Lower leg skin (tissue), 3 donors: ENCODE data around the gene MYO18B.

Source experiments
- POLR2A ChIP-seq, 2 donors: fragments of 450-650 bp; IDR thresholded peaks; one replicate each; pipeline ENCODE4 v1.6.1; 2016 to 2017; ENCODE audit warnings: antibody characterized with exemption in 2 of 2, mild to moderate bottlenecking in 1 of 2, moderate library complexity in 1 of 2
- TF ChIP-seq, protein P1 (sequence below), 3 donors: fragments of 450-650 bp; IDR thresholded peaks; one replicate each; pipeline ENCODE4 v1.5.1; 2016; ENCODE audit warnings: antibody characterized with exemption in 3 of 3, mild to moderate bottlenecking in 3 of 3, moderate library complexity in 2 of 3

GRCh38 chr22:25818541-25818940, 76.6 kb downstream of the MYO18B start:
- TF ChIP-seq, protein P1, sequence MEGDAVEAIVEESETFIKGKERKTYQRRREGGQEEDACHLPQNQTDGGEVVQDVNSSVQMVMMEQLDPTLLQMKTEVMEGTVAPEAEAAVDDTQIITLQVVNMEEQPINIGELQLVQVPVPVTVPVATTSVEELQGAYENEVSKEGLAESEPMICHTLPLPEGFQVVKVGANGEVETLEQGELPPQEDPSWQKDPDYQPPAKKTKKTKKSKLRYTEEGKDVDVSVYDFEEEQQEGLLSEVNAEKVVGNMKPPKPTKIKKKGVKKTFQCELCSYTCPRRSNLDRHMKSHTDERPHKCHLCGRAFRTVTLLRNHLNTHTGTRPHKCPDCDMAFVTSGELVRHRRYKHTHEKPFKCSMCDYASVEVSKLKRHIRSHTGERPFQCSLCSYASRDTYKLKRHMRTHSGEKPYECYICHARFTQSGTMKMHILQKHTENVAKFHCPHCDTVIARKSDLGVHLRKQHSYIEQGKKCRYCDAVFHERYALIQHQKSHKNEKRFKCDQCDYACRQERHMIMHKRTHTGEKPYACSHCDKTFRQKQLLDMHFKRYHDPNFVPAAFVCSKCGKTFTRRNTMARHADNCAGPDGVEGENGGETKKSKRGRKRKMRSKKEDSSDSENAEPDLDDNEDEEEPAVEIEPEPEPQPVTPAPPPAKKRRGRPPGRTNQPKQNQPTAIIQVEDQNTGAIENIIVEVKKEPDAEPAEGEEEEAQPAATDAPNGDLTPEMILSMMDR (IDR thresholded peaks at IDR 0.05): no peak
- no peak for TF ChIP-seq POLR2A (IDR thresholded peaks at IDR 0.05)
